Measurements from ENCODE around the gene CACNA2D3. TPM values are rescaled to one million over a fixed set of nuclear protein-coding genes. Genes with fewer than 3 reads are reported as not detected.

The CACNA2D3 gene
- total RNA-seq, 4 donors from 2014 or later = 0.30 to 9.6 (median 3.9) TPM

GRCh38 chr3:54214845-54215244, 92.5 kb downstream of the CACNA2D3 start:
- no peak overlapping the region for H3K27ac ChIP-seq
- no peaks in the 10 kb centered on the region for H3K4me1 ChIP-seq
- H3K4me3 ChIP-seq = no peak overlapping the region
- H3K27me3 ChIP-seq = no peaks in the 10 kb centered on the region
- WGBS, 2 donors = 46 to 63% methylated on average over 1 of the region's 1 CpG
- TF ChIP-seq POLR2A (IDR thresholded peaks at IDR 0.05) = no peak
- TF ChIP-seq EP300 (IDR thresholded peaks at IDR 0.05) = no peak
- TF ChIP-seq, protein P1, sequence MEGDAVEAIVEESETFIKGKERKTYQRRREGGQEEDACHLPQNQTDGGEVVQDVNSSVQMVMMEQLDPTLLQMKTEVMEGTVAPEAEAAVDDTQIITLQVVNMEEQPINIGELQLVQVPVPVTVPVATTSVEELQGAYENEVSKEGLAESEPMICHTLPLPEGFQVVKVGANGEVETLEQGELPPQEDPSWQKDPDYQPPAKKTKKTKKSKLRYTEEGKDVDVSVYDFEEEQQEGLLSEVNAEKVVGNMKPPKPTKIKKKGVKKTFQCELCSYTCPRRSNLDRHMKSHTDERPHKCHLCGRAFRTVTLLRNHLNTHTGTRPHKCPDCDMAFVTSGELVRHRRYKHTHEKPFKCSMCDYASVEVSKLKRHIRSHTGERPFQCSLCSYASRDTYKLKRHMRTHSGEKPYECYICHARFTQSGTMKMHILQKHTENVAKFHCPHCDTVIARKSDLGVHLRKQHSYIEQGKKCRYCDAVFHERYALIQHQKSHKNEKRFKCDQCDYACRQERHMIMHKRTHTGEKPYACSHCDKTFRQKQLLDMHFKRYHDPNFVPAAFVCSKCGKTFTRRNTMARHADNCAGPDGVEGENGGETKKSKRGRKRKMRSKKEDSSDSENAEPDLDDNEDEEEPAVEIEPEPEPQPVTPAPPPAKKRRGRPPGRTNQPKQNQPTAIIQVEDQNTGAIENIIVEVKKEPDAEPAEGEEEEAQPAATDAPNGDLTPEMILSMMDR (IDR thresholded peaks at IDR 0.05) = no peak
- H3K36me3 ChIP-seq = no peaks in the 10 kb centered on the region
- no peak for DNase-seq (ENCODE audit: low spot score in 2 of 2)
- peaks cover 0 to 12% (median 0%) of the 10 kb centered on the region in 4 donors for H3K9me3 ChIP-seq

- TF ChIP-seq EP300 (IDR thresholded peaks at IDR 0.05) = no peak
- TF ChIP-seq, protein P1 (IDR thresholded peaks at IDR 0.05) = no peak
- no peak for TF ChIP-seq POLR2A (IDR thresholded peaks at IDR 0.05)
- Histone ChIP-seq H3K4me3 (no peak overlapping the region), H3K4me1 (no peaks in the 10 kb centered on the region), H3K9me3 (peaks cover 0 to 12% (median 0%) of the 10 kb centered on the region in 4 donors), H3K36me3 (no peaks in the 10 kb centered on the region), H3K27me3 (no peaks in the 10 kb centered on the region), H3K27ac (no peak overlapping the region)
- DNase-seq (ENCODE audit: low spot score in 2 of 2) = no peak
- 51 to 65% methylated on average over 5 of the region's 5 CpGs for WGBS, 2 donors
Observed at GRCh38 chr3:54215521-54215920, 93.2 kb downstream of the CACNA2D3 start.

DNA sequence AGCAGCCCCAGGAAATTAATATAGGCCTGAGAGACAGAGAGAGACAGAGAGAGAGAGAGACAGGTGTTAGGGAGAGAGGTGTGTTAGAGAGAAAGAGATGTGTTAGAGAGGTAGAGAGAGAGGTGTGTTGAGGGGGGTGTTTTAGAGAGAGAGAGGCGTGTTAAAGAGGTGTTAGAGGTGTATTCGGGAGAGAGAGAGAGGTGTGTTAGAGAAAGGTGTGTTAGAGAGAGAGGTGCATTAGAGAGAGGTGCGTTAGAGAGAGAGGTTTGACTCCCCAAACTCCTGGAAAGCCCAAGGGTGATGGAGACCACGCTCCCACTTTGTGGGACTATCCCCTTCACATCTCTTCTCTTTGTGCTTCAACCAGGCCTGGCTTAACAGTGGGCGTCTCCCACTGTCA, 95.5 kb downstream of the CACNA2D3 start:
- no peaks in the 10 kb centered on the region for H3K27me3 ChIP-seq
- H3K27ac ChIP-seq = no peak overlapping the region
- TF ChIP-seq, protein P1 (IDR thresholded peaks at IDR 0.05) = no peak
- TF ChIP-seq EP300 (IDR thresholded peaks at IDR 0.05) (no peak), POLR2A (IDR thresholded peaks at IDR 0.05) (no peak)
- no peaks in the 10 kb centered on the region for H3K4me1 ChIP-seq
- no peak overlapping the region for H3K4me3 ChIP-seq
- peaks cover 0 to 8% (median 0%) of the 10 kb centered on the region in 4 donors for H3K9me3 ChIP-seq
- WGBS, 2 donors = 66 to 85% methylated on average over 5 of the region's 5 CpGs
- DNase-seq (ENCODE audit: low spot score in 2 of 2) = no peak
- no peaks in the 10 kb centered on the region for H3K36me3 ChIP-seq

- TF ChIP-seq EP300 (IDR thresholded peaks at IDR 0.05) (no peak), POLR2A (IDR thresholded peaks at IDR 0.05) (no peak)
- TF ChIP-seq, protein P1 (IDR thresholded peaks at IDR 0.05) = no peak
- peaks cover 0 to 6% (median 0%) of the 10 kb centered on the region in 4 donors for H3K9me3 ChIP-seq
Observed at GRCh38 chr3:54222316-54222715, 100.0 kb downstream of the CACNA2D3 start.

DNA sequence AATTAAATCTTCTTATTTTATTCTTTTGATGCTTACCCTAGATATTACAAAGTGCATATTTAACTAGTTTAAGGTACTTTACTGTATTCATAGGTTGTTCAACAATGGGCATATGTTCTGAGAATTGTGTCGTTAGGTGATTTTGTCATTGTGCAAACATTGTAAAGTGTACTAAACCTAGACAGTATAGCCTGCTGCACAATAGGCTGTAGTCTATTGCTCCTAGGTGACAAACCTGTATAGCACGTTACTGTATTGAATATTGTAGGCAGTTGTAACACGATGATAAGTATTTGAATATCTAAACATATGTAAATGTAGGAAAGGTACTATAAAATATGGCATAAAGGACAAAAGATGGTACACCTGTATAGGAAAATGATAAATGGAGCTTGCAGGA, 100.7 kb downstream of the CACNA2D3 start:
- TF ChIP-seq, protein P1 (IDR thresholded peaks at IDR 0.05) = no peak
- no peak for TF ChIP-seq POLR2A (IDR thresholded peaks at IDR 0.05)
- TF ChIP-seq EP300 (IDR thresholded peaks at IDR 0.05) = no peak

More at GRCh38 chr3:54222316-54222715, 100.0 kb downstream of the CACNA2D3 start:
- Histone ChIP-seq H3K4me1 (no peaks in the 10 kb centered on the region), H3K27me3 (no peaks in the 10 kb centered on the region), H3K27ac (no peak overlapping the region), H3K4me3 (no peak overlapping the region), H3K36me3 (no peaks in the 10 kb centered on the region)
- DNase-seq (ENCODE audit: low spot score in 2 of 2) = no peak

More for the DNA sequence above, 100.7 kb downstream of the CACNA2D3 start:
- Histone ChIP-seq H3K27ac (no peak overlapping the region), H3K4me1 (no peaks in the 10 kb centered on the region), H3K36me3 (no peaks in the 10 kb centered on the region), H3K4me3 (no peak overlapping the region), H3K27me3 (no peaks in the 10 kb centered on the region), H3K9me3 (peaks cover 0 to 4% (median 0%) of the 10 kb centered on the region in 4 donors)
- no peak for DNase-seq (ENCODE audit: low spot score in 2 of 2)
- WGBS, 2 donors = 89 to 97% methylated on average over 3 of the region's 3 CpGs

Measured in tibial nerve (tissue), 4 donors.